H1 (cell line): Measurements from ENCODE around the gene GRK3. TPM values are rescaled to one million over a fixed set of nuclear protein-coding genes. Genes with fewer than 3 reads are reported as not detected.

ENCODE experiments used
- CTCF ChIA-PET: fragments of 300-600 bp; sonication (Branson Sonifier 250); formaldehyde crosslinking; loops from one replicate; lab custom pipeline; 2021; ENCODE audit not compliant: partially characterized antibody; lab: Charles Lee
- POLR2A ChIA-PET: fragments of 300-600 bp; sonication (Branson Sonifier 250); formaldehyde crosslinking; loops from one replicate; lab custom pipeline; 2021; ENCODE audit warnings: inconsistent platforms; ENCODE audit not compliant: partially characterized antibody; lab: Charles Lee
- DNase-seq, 2 experiments: peaks; one replicate each; pipeline versions ENCODE4 v3.0.0 to v3.0.0-alpha.2; 2010 to 2022; ENCODE audit warnings: low spot score in 2 of 2, low read depth in 1 of 2, mixed read lengths in 1 of 2
- FAIRE-seq: peaks from 2 replicates; lab custom pipeline; 2011; peaks lifted over from hg19 to GRCh38; lab: Jason Lieb, UNC
- H2AFZ ChIP-seq: 2 replicates; pipeline ENCODE4 v1.8.1; 2012; ENCODE audit warnings: low read length, inconsistent platforms
- H2AK5ac ChIP-seq: 2 replicates; pipeline ENCODE4 v1.6.1; 2013; ENCODE audit warnings: low read depth, low read length
- H2BK120ac ChIP-seq: replicated peaks from 2 replicates; pipeline ENCODE3; 2013; ENCODE audit warnings: low read depth, low read length, inconsistent platforms
- H2BK12ac ChIP-seq: 2 replicates; pipeline ENCODE4 v1.6.1; 2013; ENCODE audit warnings: low read depth, low read length
- H2BK15ac ChIP-seq: 2 replicates; pipeline ENCODE4 v1.6.1; 2013; ENCODE audit warnings: low read length
- H2BK20ac ChIP-seq: 2 replicates; pipeline ENCODE4 v1.6.1; 2013; ENCODE audit warnings: low read length
- H2BK5ac ChIP-seq: 2 replicates; pipeline ENCODE4 v1.6.1; 2013; ENCODE audit warnings: low read depth, low read length
- H3K14ac ChIP-seq: 2 replicates; pipeline ENCODE4 v1.6.1; 2013; ENCODE audit warnings: inconsistent platforms; ENCODE audit not compliant: insufficient read length
- H3K18ac ChIP-seq: 2 replicates; pipeline ENCODE4 v1.6.1; 2013; ENCODE audit warnings: low read length; ENCODE audit errors: extremely low read depth
- H3K23ac ChIP-seq: 2 replicates; pipeline ENCODE4 v1.6.1; 2013; ENCODE audit warnings: inconsistent platforms; ENCODE audit not compliant: insufficient read length
- H3K23me2 ChIP-seq: 2 replicates; pipeline ENCODE4 v1.6.1; 2013; ENCODE audit warnings: low read depth, low read length
- H3K27ac ChIP-seq: 2 replicates; pipeline ENCODE4 v1.6.1; 2011; ENCODE audit warnings: low read depth, low read length, inconsistent platforms
- H3K27me3 ChIP-seq, 4 experiments: replicated peaks in 1 of 4; 1 replicate in 1 of 4; 2 replicates in 3 of 4; pipeline versions ENCODE4 v1.6.1 to v1.8.1; 2011 to 2013; ENCODE audit warnings: low read length in 3 of 4, mild to moderate bottlenecking in 3 of 4, inconsistent platforms in 2 of 4, mixed read lengths in 2 of 4, moderate library complexity in 1 of 4; ENCODE audit not compliant: control insufficient read depth in 3 of 4, insufficient read depth in 3 of 4; ENCODE audit errors: extremely low read depth in 1 of 4
- H3K36me3 ChIP-seq, 4 experiments: 2 replicates each; pipeline versions ENCODE4 v1.6.1 to v1.8.1; 2011 to 2013; ENCODE audit warnings: mild to moderate bottlenecking in 4 of 4, low read length in 3 of 4, moderate library complexity in 2 of 4, control low read depth in 1 of 4, inconsistent platforms in 1 of 4; ENCODE audit not compliant: insufficient read depth in 4 of 4, control insufficient read depth in 2 of 4
- H3K4ac ChIP-seq: replicated peaks from 2 replicates; pipeline ENCODE3; 2013; ENCODE audit warnings: low read length, low read depth, mixed read lengths, inconsistent platforms; ENCODE audit not compliant: insufficient read length
- H3K4me1 ChIP-seq, 4 experiments: replicated peaks in 1 of 4; 1 replicate in 1 of 4; 2 replicates in 3 of 4; pipeline versions ENCODE4 v1.6.1 to v1.8.1; 2011 to 2013; ENCODE audit warnings: low read length in 3 of 4, inconsistent platforms in 2 of 4, mixed read lengths in 1 of 4; ENCODE audit not compliant: insufficient read depth in 4 of 4, control insufficient read depth in 3 of 4
- H3K4me2 ChIP-seq, 2 experiments: 2 replicates each; pipeline versions ENCODE4 v1.6.1 to v1.8.1; 2011 to 2013; ENCODE audit warnings: low read depth in 2 of 2, low read length in 2 of 2, control low read depth in 1 of 2, inconsistent platforms in 1 of 2, mild to moderate bottlenecking in 1 of 2; ENCODE audit not compliant: insufficient read depth in 1 of 2
- H3K4me3 ChIP-seq, 4 experiments: fragments of 200-600, 300-600 bp in 1 of 4; sonication (generic), shearing (Covaris generic), sonication (Bioruptor Twin) in 1 of 4; 2 replicates each; pipeline versions ENCODE4 v1.5.1 to v1.8.1; 2011 to 2016; ENCODE audit warnings: low read length in 4 of 4, low read depth in 3 of 4, control low read depth in 2 of 4, inconsistent platforms in 2 of 4, mild to moderate bottlenecking in 2 of 4, mixed read lengths in 1 of 4, moderate library complexity in 1 of 4; ENCODE audit not compliant: insufficient read depth in 2 of 4; ENCODE audit errors: extremely low read depth in 1 of 4
- H3K56ac ChIP-seq: replicated peaks from 2 replicates; pipeline ENCODE3; 2013; ENCODE audit warnings: low read depth, mild to moderate bottlenecking, mixed read lengths, low read length, inconsistent platforms; ENCODE audit not compliant: insufficient read length
- H3K79me1 ChIP-seq: 2 replicates; pipeline ENCODE4 v1.6.1; 2013; ENCODE audit warnings: low read depth, low read length, control low read depth
- H3K79me2 ChIP-seq, 2 experiments: 2 replicates each; pipeline versions ENCODE4 v1.6.1 to v1.8.1; 2012 to 2013; ENCODE audit warnings: low read length in 2 of 2, mild to moderate bottlenecking in 2 of 2, inconsistent platforms in 1 of 2; ENCODE audit not compliant: insufficient read depth in 2 of 2, control insufficient read depth in 1 of 2
- H3K9ac ChIP-seq, 4 experiments: replicated peaks in 1 of 4; 1 replicate in 1 of 4; 2 replicates in 3 of 4; pipeline versions ENCODE4 v1.6.1 to v1.8.1; 2011 to 2013; ENCODE audit warnings: low read depth in 3 of 4, low read length in 3 of 4, control low read depth in 2 of 4, mild to moderate bottlenecking in 2 of 4, moderate library complexity in 2 of 4, inconsistent platforms in 1 of 4; ENCODE audit errors: extremely low read depth in 1 of 4
- H3K9me3 ChIP-seq, 2 experiments: 2 replicates each; pipeline versions ENCODE4 v1.6.1 to v1.8.1; 2012 to 2013; ENCODE audit warnings: mild to moderate bottlenecking in 2 of 2, moderate library complexity in 2 of 2, control low read depth in 1 of 2, inconsistent platforms in 1 of 2, low read depth in 1 of 2, low read length in 1 of 2, mixed read lengths in 1 of 2; ENCODE audit not compliant: insufficient read depth in 2 of 2
- H4K20me1 ChIP-seq, 2 experiments: replicated peaks in 1 of 2; 2 replicates each; pipeline versions ENCODE3 to v1.8.1; 2011 to 2013; ENCODE audit warnings: inconsistent platforms in 2 of 2, low read length in 2 of 2, mild to moderate bottlenecking in 1 of 2; ENCODE audit not compliant: insufficient read depth in 2 of 2, control insufficient read depth in 1 of 2
- H4K5ac ChIP-seq: 2 replicates; pipeline ENCODE4 v1.6.1; 2013; ENCODE audit warnings: low read length, low read depth, mixed read lengths, inconsistent platforms; ENCODE audit not compliant: insufficient read length
- H4K8ac ChIP-seq: 2 replicates; pipeline ENCODE4 v1.8.0; 2013; ENCODE audit warnings: mild to moderate bottlenecking, moderate library complexity, low read length, inconsistent platforms; ENCODE audit not compliant: insufficient read depth; ENCODE audit errors: extremely low read depth
- H4K91ac ChIP-seq: replicated peaks from 2 replicates; pipeline ENCODE3; 2013; ENCODE audit warnings: low read length, mixed read lengths, inconsistent platforms; ENCODE audit not compliant: insufficient read length
- ATF3 ChIP-seq: IDR thresholded peaks from 2 replicates; pipeline ENCODE4 v1.6.1; 2011; ENCODE audit warnings: low read depth, mild to moderate bottlenecking, low read length; ENCODE audit not compliant: insufficient read depth
- BCL11A ChIP-seq, 2 experiments: IDR thresholded peaks; one replicate each; pipeline ENCODE4 v1.6.1; 2011; ENCODE audit warnings: low read depth in 2 of 2, low read length in 2 of 2, mild to moderate bottlenecking in 2 of 2
- BRCA1 ChIP-seq: IDR thresholded peaks from 2 replicates; pipeline ENCODE4 v1.6.1; 2012; ENCODE audit warnings: low read depth, low read length, improper control_type of control experiment
- CTBP2 ChIP-seq: IDR thresholded peaks from 2 replicates; pipeline ENCODE4 v1.7.0; 2011; ENCODE audit warnings: borderline replicate concordance, mild to moderate bottlenecking, moderate library complexity, mixed read lengths, low read length; ENCODE audit not compliant: insufficient read depth, insufficient read length
- EZH2 ChIP-seq: fragments of 200-600 bp; sonication (generic); IDR thresholded peaks from 2 replicates; pipeline ENCODE4 v1.7.1; 2012; ENCODE audit warnings: low read depth, mild to moderate bottlenecking, moderate library complexity, low read length, inconsistent platforms; ENCODE audit not compliant: severe bottlenecking
- HDAC6 ChIP-seq: IDR thresholded peaks from one replicate; pipeline ENCODE4 v1.7.1; 2012; ENCODE audit warnings: low read depth, mild to moderate bottlenecking, inconsistent platforms, low read length, moderate library complexity
- JUN ChIP-seq: IDR thresholded peaks from 2 replicates; pipeline ENCODE4 v1.6.1; 2011; ENCODE audit warnings: low read depth, mild to moderate bottlenecking, improper control_type of control experiment, low read length
- KDM5A ChIP-seq: fragments of 200-600 bp; IDR thresholded peaks from 2 replicates; pipeline ENCODE4 v1.7.1; 2012; ENCODE audit warnings: mild to moderate bottlenecking, low read length, inconsistent platforms, mixed read lengths
- RAD21 ChIP-seq, 2 experiments: IDR thresholded peaks in 1 of 2; conservative IDR thresholded peaks in 1 of 2; 2 replicates each; pipeline ENCODE4 v1.6.1; 2011; ENCODE audit warnings: low read depth in 2 of 2, low read length in 2 of 2, improper control_type of control experiment in 1 of 2, inconsistent platforms in 1 of 2, mild to moderate bottlenecking in 1 of 2, moderate library complexity in 1 of 2
- SIN3A ChIP-seq, 2 experiments: IDR thresholded peaks in 1 of 2; conservative IDR thresholded peaks in 1 of 2; 2 replicates each; pipeline ENCODE4 v1.6.1; 2011 to 2012; ENCODE audit warnings: low read length in 2 of 2, improper control_type of control experiment in 1 of 2, low read depth in 1 of 2, mild to moderate bottlenecking in 1 of 2
- SP2 ChIP-seq: IDR thresholded peaks from 2 replicates; pipeline ENCODE4 v1.6.1; 2012; ENCODE audit warnings: mild to moderate bottlenecking, low read length, inconsistent platforms
- WGBS, 2 experiments: shearing (Covaris generic) in 1 of 2; methylation state at CpG; one replicate each; pipeline versions ENCODE4 v1.1.6 to v1.1.7; 2013 to 2015; ENCODE audit warnings: low lambda C conversion rate in 2 of 2, mixed read lengths in 2 of 2, inconsistent platforms in 1 of 2, low coverage in 1 of 2, missing lambda C conversion rate in 1 of 2; ENCODE audit not compliant: insufficient replicate concordance in 2 of 2, insufficient coverage in 1 of 2, insufficient read length in 1 of 2; ENCODE audit errors: extremely low coverage in 1 of 2, missing lambda C conversion rate in 1 of 2; 5-methylcytosine and 5-hydroxymethylcytosine counted together
- polyA plus RNA-seq, 7 experiments: library from polyadenylated mRNA; depleted of rRNA in 3 of 7; stranded (reverse) in 5 of 7; unstranded in 2 of 7; fragments of >200 nt in 5 of 7; fragments of 200-250 nt in 2 of 7; gene quantifications; 1 replicate in 5 of 7; 2 replicates in 1 of 7; 4 replicates in 1 of 7; pipeline versions ENCODE4 v1.2.1 to v1.2.3, GENCODE V29; 2011 to 2013; ENCODE audit warnings: missing spikeins in 2 of 7, mixed read lengths in 2 of 7
- total RNA-seq: library from RNA; stranded (reverse); fragmentation: NEBNext Ultra II Directional; extraction: Animal tissue kit (Norgen Biotek cat#: 25700); gene quantifications from 2 replicates; pipeline ENCODE4 v1.2.1, GENCODE V29; 2021
- TF ChIP-seq, protein P1 (sequence below): IDR thresholded peaks from 2 replicates; pipeline ENCODE4 v1.6.1; 2012; ENCODE audit warnings: inconsistent platforms

GRK3 gene
- total and polyA plus RNA-seq, 2 of the 8 experiments (the other 6 are each of a cell fraction or from before 2014, with no cell fraction given), result 7.5 to 35.3 TPM

DNA sequence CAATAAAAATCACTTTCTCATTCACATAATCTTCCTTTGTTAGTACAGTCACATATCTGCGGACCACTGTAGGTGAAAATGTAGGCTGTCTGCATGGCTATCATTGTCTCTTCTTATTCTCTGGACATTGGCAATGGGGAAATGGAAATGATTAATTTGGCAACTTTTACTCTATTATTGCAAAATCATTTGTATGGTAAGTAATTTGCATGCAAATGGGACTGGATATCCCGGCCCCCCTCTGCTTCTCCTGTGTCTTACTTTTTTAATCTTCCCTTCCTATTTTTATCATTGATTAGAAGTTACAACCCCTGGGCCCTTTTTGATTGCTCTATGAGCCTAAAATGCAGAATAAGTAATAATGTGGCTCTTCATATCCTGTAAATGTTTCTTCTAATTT is 6.0 kb downstream of the GRK3 start:
- no peak overlapping the region for H3K27ac ChIP-seq
- H3K18ac ChIP-seq, result no peak overlapping the region
- H2BK20ac ChIP-seq, result no peak overlapping the region
- no peak overlapping the region for H2BK120ac ChIP-seq
- H3K14ac ChIP-seq, result no peak overlapping the region
- H3K9ac ChIP-seq, result no peak overlapping the region
- ChIA-PET CTCF (interaction anchor here (0.9 to 1.8 kb wide), 2 partner anchors 49 to 202 kb away, joined by 3 to 6 read pairs; no protein-coding TSS in a partner anchor), POLR2A (no interaction called here)
- H3K79me2 ChIP-seq, result peaks cover 6 to 96% of the 10 kb centered on the region in 2 experiments
- H3K4me3 ChIP-seq, result no peak overlapping the region
- H2AFZ ChIP-seq, result no peak overlapping the region
- H3K36me3 ChIP-seq, result no peaks in the 10 kb centered on the region
- H2AK5ac ChIP-seq, result no peak overlapping the region
- no peak overlapping the region for H2BK12ac ChIP-seq
- H3K23me2 ChIP-seq, result no peaks in the 10 kb centered on the region; the same call in 1 of the 2 replicates
- H3K56ac ChIP-seq, result no peak overlapping the region
- no peak overlapping the region for H2BK5ac ChIP-seq
- H3K9me3 ChIP-seq, result no peaks in the 10 kb centered on the region
- no peak overlapping the region for H3K23ac ChIP-seq
- H3K79me1 ChIP-seq, result peaks cover 8% of the 10 kb centered on the region
- no peak for DNase-seq
- H4K5ac ChIP-seq, result no peak overlapping the region
- H4K91ac ChIP-seq, result no peak overlapping the region
- peaks cover 2 to 13% (median 10%) of the 10 kb centered on the region in 4 experiments; a peak in 6 of 7 replicates for H3K4me1 ChIP-seq
- no peak overlapping the region for H3K4ac ChIP-seq
- no peak overlapping the region for H4K8ac ChIP-seq
- no peak overlapping the region for H2BK15ac ChIP-seq
- WGBS, 2 experiments, result 80% methylated on average over 2 of the region's 2 CpGs; no CpG with 5 or more reads in 1 of the 2 experiments
- H4K20me1 ChIP-seq, result peaks cover 2 to 6% of the 10 kb centered on the region in 2 experiments
- no peak overlapping the region for H3K4me2 ChIP-seq
- no peaks in the 10 kb centered on the region for H3K27me3 ChIP-seq
- no peak for FAIRE-seq
- TF ChIP-seq CTBP2, result no peak
- TF ChIP-seq BCL11A (IDR thresholded peaks at IDR 0.05; ENCODE audit: low read depth in 2 of 2, low read length in 2 of 2), result no peak
- TF ChIP-seq SP2, result no peak
- TF ChIP-seq RAD21 (IDR thresholded peaks at IDR 0.05 in 1 of 2, conservative IDR thresholded peaks at IDR 0.05 in 1 of 2; ENCODE audit: low read depth in 2 of 2, low read length in 2 of 2), result no peak
- TF ChIP-seq SIN3A (conservative IDR thresholded peaks at IDR 0.05 in 1 of 2, IDR thresholded peaks at IDR 0.05 in 1 of 2; ENCODE audit: low read depth in 1 of 2, low read length in 2 of 2), result no peak
- TF ChIP-seq JUN, result no peak
- TF ChIP-seq KDM5A, result no peak
- TF ChIP-seq ATF3, result no peak
- TF ChIP-seq, protein P1, sequence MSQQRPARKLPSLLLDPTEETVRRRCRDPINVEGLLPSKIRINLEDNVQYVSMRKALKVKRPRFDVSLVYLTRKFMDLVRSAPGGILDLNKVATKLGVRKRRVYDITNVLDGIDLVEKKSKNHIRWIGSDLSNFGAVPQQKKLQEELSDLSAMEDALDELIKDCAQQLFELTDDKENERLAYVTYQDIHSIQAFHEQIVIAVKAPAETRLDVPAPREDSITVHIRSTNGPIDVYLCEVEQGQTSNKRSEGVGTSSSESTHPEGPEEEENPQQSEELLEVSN, result no peak
- no peak for TF ChIP-seq HDAC6
- TF ChIP-seq BRCA1, result no peak
- TF ChIP-seq EZH2, result no peak
